Loucy (cell line): ENCODE results near the gene C19orf12.

Experiments
- EZH2phosphoT487 ChIP-seq: fragments of 200-600 bp; IDR thresholded peaks from 2 replicates; pipeline ENCODE4 v1.6.1; 2018; ENCODE audit warnings: antibody characterized with exemption, mild to moderate bottlenecking, moderate library complexity, borderline replicate concordance
- TF ChIP-seq, protein P1 (sequence below): fragments of 200-600 bp; sonication (generic); conservative IDR thresholded peaks from 2 replicates; pipeline ENCODE4 v1.5.1; 2014; ENCODE audit warnings: mild to moderate bottlenecking, antibody characterized with exemption, low read length

DNA sequence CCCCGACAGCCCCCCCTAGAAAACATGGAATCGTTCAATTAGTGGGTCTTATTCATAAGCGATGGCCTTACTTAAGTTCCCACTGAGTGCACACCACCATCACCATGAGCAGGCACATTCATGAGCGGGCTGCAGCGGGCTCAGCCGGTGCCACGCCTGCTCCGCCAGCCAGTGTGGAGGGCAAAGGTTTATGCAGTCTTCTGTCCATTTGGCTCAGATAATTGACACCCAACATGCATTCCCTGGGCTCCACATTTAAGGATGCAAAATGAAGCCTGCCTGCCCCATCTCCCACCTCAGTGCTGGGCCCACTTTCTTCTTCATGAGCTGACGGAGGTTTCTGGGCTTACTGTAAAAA, 12.1 kb downstream of the C19orf12 start:
- TF ChIP-seq EZH2phosphoT487 = no peak
- TF ChIP-seq, protein P1, sequence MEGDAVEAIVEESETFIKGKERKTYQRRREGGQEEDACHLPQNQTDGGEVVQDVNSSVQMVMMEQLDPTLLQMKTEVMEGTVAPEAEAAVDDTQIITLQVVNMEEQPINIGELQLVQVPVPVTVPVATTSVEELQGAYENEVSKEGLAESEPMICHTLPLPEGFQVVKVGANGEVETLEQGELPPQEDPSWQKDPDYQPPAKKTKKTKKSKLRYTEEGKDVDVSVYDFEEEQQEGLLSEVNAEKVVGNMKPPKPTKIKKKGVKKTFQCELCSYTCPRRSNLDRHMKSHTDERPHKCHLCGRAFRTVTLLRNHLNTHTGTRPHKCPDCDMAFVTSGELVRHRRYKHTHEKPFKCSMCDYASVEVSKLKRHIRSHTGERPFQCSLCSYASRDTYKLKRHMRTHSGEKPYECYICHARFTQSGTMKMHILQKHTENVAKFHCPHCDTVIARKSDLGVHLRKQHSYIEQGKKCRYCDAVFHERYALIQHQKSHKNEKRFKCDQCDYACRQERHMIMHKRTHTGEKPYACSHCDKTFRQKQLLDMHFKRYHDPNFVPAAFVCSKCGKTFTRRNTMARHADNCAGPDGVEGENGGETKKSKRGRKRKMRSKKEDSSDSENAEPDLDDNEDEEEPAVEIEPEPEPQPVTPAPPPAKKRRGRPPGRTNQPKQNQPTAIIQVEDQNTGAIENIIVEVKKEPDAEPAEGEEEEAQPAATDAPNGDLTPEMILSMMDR = no peak
